MM.1S (cell line): Measurements from ENCODE around the gene SORCS2.
A peak's percentile ranks its signal among the peaks of the same experiment; 100 is the strongest.

Source experiments
- DNase-seq: peaks from one replicate; pipeline ENCODE4 v3.0.0-alpha.2; 2015
- H2AFZ ChIP-seq: fragments of 300-600 bp; sonication (generic); 2 replicates; pipeline ENCODE4 v1.6.0; 2016; ENCODE audit warnings: antibody characterized with exemption, low read length
- H3F3A ChIP-seq: fragments of 300-600 bp; sonication (generic); 2 replicates; pipeline ENCODE4 v1.6.1; 2016; ENCODE audit warnings: mild to moderate bottlenecking, antibody characterized with exemption, low read length, moderate library complexity, mixed read lengths; ENCODE audit not compliant: insufficient read depth
- H3K27ac ChIP-seq: fragments of 300-600 bp; sonication (generic); 2 replicates; pipeline ENCODE4 v1.5.1; 2016; ENCODE audit warnings: mild to moderate bottlenecking, low read length
- H3K27me3 ChIP-seq: fragments of 300-600 bp; sonication (generic); replicated peaks from 2 replicates; pipeline ENCODE4 v1.6.0; 2016; ENCODE audit warnings: low read length; ENCODE audit not compliant: insufficient read depth
- H3K36me3 ChIP-seq: fragments of 300-600 bp; sonication (generic); replicated peaks from 2 replicates; pipeline ENCODE4 v1.6.1; 2016; ENCODE audit warnings: mild to moderate bottlenecking, low read length, mixed read lengths; ENCODE audit not compliant: insufficient read depth
- H3K4me1 ChIP-seq: fragments of 300-600 bp; sonication (generic); 2 replicates; pipeline ENCODE4 v1.6.1; 2016; ENCODE audit warnings: low read length, mixed read lengths
- H3K4me2 ChIP-seq: fragments of 300-600 bp; sonication (generic); 2 replicates; pipeline ENCODE4 v1.6.0; 2016; ENCODE audit warnings: low read depth, low read length
- H3K4me3 ChIP-seq: fragments of 300-600 bp; sonication (generic); 2 replicates; pipeline ENCODE4 v1.5.1; 2016; ENCODE audit warnings: low read length, mixed read lengths
- H3K79me2 ChIP-seq: fragments of 300-600 bp; sonication (generic); 2 replicates; pipeline ENCODE4 v1.6.1; 2016; ENCODE audit warnings: mixed run types, low read length, mixed read lengths
- H3K9ac ChIP-seq: fragments of 300-600 bp; sonication (generic); 2 replicates; pipeline ENCODE4 v1.6.1; 2016; ENCODE audit warnings: low read length, mixed read lengths
- H3K9me2 ChIP-seq: fragments of 300-600 bp; sonication (generic); replicated peaks from 2 replicates; pipeline ENCODE4 v1.6.1; 2016; ENCODE audit warnings: mild to moderate bottlenecking, low read length, mixed read lengths; ENCODE audit not compliant: insufficient read depth
- H3K9me3 ChIP-seq: fragments of 300-600 bp; sonication (generic); replicated peaks from 2 replicates; pipeline ENCODE4 v1.6.1; 2016; ENCODE audit warnings: mild to moderate bottlenecking, low read length, mixed read lengths; ENCODE audit not compliant: insufficient read depth
- H4K20me1 ChIP-seq: fragments of 300-600 bp; sonication (generic); 2 replicates; pipeline ENCODE4 v1.6.1; 2016; ENCODE audit warnings: mild to moderate bottlenecking, low read length, moderate library complexity, mixed read lengths; ENCODE audit not compliant: insufficient read depth
- EZH2 ChIP-seq: fragments of 300-600 bp; sonication (generic); optimal IDR thresholded peaks from 2 replicates; pipeline ENCODE3; 2017; ENCODE audit warnings: low read depth, mild to moderate bottlenecking, antibody characterized with exemption, low read length, mixed read lengths
- EZH2phosphoT487 ChIP-seq: fragments of 300-600 bp; sonication (generic); IDR thresholded peaks from 2 replicates; pipeline ENCODE4 v1.6.1; 2018; ENCODE audit warnings: antibody characterized with exemption, low read length
- TF ChIP-seq, protein P1 (sequence below): fragments of 300-600 bp; sonication (generic); IDR thresholded peaks from 2 replicates; pipeline ENCODE4 v1.5.1; 2016; ENCODE audit warnings: antibody characterized with exemption, low read length, mixed read lengths

SORCS2 gene

GRCh38 chr4:7760706-7761105 lies 568.4 kb downstream of the SORCS2 start:
- peaks cover 48% of the 10 kb centered on the region for H3K27me3 ChIP-seq
- no peaks in the 10 kb centered on the region for H3K4me1 ChIP-seq
- no peaks in the 10 kb centered on the region for H4K20me1 ChIP-seq
- no peak overlapping the region for H3K4me2 ChIP-seq
- no peak overlapping the region for H2AFZ ChIP-seq
- H3K27ac ChIP-seq: no peak overlapping the region
- H3F3A ChIP-seq: no peaks in the 10 kb centered on the region
- H3K9me2 ChIP-seq: no peaks in the 10 kb centered on the region
- H3K4me3 ChIP-seq: no peak overlapping the region
- H3K9ac ChIP-seq: no peak overlapping the region
- peaks cover 23% of the 10 kb centered on the region for H3K79me2 ChIP-seq
- TF ChIP-seq EZH2: no peak
- TF ChIP-seq, protein P1, sequence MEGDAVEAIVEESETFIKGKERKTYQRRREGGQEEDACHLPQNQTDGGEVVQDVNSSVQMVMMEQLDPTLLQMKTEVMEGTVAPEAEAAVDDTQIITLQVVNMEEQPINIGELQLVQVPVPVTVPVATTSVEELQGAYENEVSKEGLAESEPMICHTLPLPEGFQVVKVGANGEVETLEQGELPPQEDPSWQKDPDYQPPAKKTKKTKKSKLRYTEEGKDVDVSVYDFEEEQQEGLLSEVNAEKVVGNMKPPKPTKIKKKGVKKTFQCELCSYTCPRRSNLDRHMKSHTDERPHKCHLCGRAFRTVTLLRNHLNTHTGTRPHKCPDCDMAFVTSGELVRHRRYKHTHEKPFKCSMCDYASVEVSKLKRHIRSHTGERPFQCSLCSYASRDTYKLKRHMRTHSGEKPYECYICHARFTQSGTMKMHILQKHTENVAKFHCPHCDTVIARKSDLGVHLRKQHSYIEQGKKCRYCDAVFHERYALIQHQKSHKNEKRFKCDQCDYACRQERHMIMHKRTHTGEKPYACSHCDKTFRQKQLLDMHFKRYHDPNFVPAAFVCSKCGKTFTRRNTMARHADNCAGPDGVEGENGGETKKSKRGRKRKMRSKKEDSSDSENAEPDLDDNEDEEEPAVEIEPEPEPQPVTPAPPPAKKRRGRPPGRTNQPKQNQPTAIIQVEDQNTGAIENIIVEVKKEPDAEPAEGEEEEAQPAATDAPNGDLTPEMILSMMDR: no peak
- no peak for TF ChIP-seq EZH2phosphoT487
- DNase-seq: no peak
- H3K9me3 ChIP-seq: no peaks in the 10 kb centered on the region
- H3K36me3 ChIP-seq: no peaks in the 10 kb centered on the region

DNA sequence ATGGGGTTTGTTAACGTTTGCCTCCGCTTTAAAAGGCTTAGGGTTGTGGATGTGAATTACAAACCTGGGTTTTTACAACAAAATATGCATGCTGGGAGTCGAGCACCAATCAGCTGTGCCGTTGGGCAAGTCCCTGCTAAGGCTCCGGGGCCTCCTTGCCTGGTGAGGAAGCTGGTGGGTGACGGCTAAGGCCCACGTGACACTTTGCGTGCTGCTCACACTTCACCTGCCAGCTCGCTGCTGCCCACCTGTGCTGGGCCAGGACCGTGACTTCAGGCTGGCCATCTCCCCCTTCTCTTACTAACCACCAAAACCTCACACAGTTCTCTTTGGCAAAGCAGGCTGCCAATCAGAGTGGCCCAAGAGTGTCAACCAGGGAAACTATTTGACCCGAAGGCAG lies 569.0 kb downstream of the SORCS2 start:
- Histone ChIP-seq H2AFZ (no peak overlapping the region), H3K36me3 (no peaks in the 10 kb centered on the region), H4K20me1 (no peaks in the 10 kb centered on the region), H3K4me1 (no peaks in the 10 kb centered on the region), H3K4me3 (no peak overlapping the region), H3K79me2 (peaks cover 17% of the 10 kb centered on the region; the same call in 1 of the 2 replicates), H3F3A (no peaks in the 10 kb centered on the region), H3K27me3 (peaks cover 48% of the 10 kb centered on the region), H3K9me3 (no peaks in the 10 kb centered on the region), H3K9me2 (no peaks in the 10 kb centered on the region), H3K4me2 (no peak overlapping the region), H3K9ac (no peak overlapping the region), H3K27ac (no peak overlapping the region)
- TF ChIP-seq EZH2phosphoT487: no peak
- TF ChIP-seq EZH2: no peak
- TF ChIP-seq, protein P1: no peak
- no peak for DNase-seq

DNA sequence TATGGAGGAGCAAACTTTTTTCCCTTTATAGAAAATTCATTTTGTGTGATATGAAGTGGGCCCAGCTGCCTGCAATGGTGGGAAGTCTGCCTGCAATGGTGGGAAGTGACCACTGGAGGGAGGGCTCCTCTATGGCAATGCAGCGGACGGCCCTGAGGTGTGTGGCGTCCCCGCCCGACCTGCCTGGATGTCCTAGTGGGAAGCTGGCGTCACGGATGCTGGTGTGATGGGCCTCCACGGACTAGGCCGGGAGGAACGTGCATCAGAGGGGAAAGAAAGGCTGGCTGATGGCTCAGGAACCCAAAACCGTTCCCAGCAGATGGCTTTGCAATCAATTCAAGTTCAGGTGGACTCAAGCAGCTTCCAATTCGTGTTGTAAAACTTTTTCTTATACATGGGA lies 569.4 kb downstream of the SORCS2 start:
- Histone ChIP-seq H3F3A (no peaks in the 10 kb centered on the region), H4K20me1 (no peaks in the 10 kb centered on the region), H3K9me2 (no peaks in the 10 kb centered on the region), H3K4me3 (no peak overlapping the region), H3K4me2 (no peak overlapping the region), H3K36me3 (no peaks in the 10 kb centered on the region), H3K27me3 (peaks cover 48% of the 10 kb centered on the region), H3K27ac (no peak overlapping the region), H3K9me3 (no peaks in the 10 kb centered on the region), H3K4me1 (no peaks in the 10 kb centered on the region), H3K79me2 (peaks cover 13% of the 10 kb centered on the region; the same call in 1 of the 2 replicates), H3K9ac (no peak overlapping the region), H2AFZ (no peak overlapping the region)
- TF ChIP-seq, protein P1: peak; percentile 58
- TF ChIP-seq EZH2: no peak
- DNase-seq: peak; percentile 31
